C4-2B (cell line): ENCODE results near the gene CEP164.

ENCODE experiments used
- H3K27ac ChIP-seq: fragments of 450-650 bp; 2 replicates; pipeline ENCODE4 v1.5.1; 2017
- ZFX ChIP-seq: fragments of 450-650 bp; IDR thresholded peaks from 2 replicates; pipeline ENCODE4 v1.6.1; 2017
- TF ChIP-seq, protein P1 (sequence below): fragments of 450-650 bp; conservative IDR thresholded peaks from 2 replicates; pipeline ENCODE4 v1.5.1; 2017; ENCODE audit warnings: mild to moderate bottlenecking

The CEP164 gene

DNA sequence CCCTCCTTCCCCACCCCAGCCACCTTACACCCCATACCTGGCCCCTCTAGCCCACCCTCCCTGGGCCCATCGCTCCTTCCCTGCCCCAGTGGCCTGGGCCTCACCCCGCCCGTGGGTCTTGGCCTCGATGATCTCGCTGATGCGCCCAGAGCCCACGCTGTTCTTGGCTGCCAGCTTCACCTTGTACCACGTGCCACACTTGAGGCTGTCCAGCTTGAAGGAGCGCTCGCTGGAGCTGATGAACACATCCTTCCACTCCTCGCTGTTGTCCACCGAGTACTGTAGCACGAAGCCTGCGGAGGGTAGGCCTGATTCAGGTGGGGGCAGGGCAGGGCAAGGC is 110.1 kb downstream of the CEP164 start:
- no peak for TF ChIP-seq ZFX
- TF ChIP-seq, protein P1, sequence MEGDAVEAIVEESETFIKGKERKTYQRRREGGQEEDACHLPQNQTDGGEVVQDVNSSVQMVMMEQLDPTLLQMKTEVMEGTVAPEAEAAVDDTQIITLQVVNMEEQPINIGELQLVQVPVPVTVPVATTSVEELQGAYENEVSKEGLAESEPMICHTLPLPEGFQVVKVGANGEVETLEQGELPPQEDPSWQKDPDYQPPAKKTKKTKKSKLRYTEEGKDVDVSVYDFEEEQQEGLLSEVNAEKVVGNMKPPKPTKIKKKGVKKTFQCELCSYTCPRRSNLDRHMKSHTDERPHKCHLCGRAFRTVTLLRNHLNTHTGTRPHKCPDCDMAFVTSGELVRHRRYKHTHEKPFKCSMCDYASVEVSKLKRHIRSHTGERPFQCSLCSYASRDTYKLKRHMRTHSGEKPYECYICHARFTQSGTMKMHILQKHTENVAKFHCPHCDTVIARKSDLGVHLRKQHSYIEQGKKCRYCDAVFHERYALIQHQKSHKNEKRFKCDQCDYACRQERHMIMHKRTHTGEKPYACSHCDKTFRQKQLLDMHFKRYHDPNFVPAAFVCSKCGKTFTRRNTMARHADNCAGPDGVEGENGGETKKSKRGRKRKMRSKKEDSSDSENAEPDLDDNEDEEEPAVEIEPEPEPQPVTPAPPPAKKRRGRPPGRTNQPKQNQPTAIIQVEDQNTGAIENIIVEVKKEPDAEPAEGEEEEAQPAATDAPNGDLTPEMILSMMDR, result no peak
- H3K27ac ChIP-seq, result no peak overlapping the region

DNA sequence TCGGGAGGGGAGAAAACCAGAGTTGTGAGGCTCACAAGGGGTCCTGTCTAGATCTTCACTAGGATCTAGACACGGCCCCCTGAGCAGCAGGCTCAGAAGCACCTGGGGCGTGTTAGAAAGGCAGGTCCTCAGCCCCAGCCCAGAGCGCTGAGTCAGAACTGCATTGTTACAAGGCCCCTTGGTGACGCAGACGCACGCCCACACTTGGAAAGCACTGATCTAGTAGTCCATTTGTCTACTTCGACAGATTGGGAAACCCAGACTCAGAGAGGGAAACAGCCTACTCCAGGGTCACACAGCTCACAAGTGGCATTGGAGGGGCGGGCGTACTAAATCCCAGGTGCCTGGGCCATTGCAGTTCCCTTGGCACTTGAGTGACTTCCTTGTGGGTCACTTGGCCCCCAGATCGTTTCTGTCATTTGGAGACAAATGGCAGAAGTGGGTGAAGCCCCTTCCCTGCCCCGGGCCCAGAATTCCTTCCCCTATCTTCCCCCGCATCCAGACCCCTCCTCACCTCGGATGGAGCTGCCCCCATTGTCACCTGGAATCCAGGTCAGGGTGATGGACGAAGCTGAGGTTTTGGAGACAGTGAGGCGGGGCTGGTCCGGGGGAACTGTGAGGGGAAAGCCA is 110.8 kb downstream of the CEP164 start:
- no peak overlapping the region for H3K27ac ChIP-seq
- no peak for TF ChIP-seq ZFX
- TF ChIP-seq, protein P1, result no peak

DNA sequence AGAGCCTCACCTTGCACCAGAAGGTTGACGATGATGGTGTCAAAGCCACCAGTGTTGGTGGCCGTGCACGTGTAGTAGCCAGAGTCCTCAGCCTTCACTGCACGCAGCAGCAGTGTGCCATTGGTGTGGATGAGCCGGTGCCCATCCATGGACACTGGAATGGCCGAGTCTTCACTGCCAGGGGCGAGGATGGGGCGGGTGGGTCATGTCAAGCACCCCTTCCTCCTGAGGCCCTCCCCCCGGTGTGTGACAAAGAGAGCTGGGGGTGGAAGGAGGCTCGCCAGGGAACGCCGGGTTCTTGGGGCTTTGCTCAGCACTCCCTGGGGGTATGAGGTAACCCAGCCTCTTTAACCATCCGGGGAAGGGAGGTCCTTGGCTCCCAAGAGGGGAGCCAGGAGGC is 111.6 kb downstream of the CEP164 start:
- no peak overlapping the region for H3K27ac ChIP-seq
- TF ChIP-seq ZFX, result no peak
- TF ChIP-seq, protein P1, result no peak

DNA sequence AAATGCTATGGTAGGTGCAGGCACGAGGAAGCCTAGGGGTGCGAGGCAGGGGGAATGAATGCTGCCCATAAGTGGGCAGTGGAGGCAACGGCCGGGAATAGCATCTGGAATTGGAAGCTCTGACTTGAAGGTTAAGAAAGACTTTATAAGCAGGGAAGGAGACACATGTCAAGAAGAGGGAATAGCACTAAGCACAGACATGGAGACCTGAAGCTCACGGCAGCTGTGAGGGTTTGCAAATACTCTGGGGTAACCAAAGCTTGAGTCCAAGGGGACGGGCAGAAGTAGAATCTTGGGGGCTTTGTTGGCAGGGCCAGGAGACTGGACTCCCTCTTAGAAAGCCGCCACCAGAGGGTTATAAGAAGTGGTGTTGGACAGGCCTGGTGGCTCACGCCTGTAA is 112.6 kb downstream of the CEP164 start:
- TF ChIP-seq ZFX, result no peak
- TF ChIP-seq, protein P1, result no peak
- no peak overlapping the region for H3K27ac ChIP-seq

DNA sequence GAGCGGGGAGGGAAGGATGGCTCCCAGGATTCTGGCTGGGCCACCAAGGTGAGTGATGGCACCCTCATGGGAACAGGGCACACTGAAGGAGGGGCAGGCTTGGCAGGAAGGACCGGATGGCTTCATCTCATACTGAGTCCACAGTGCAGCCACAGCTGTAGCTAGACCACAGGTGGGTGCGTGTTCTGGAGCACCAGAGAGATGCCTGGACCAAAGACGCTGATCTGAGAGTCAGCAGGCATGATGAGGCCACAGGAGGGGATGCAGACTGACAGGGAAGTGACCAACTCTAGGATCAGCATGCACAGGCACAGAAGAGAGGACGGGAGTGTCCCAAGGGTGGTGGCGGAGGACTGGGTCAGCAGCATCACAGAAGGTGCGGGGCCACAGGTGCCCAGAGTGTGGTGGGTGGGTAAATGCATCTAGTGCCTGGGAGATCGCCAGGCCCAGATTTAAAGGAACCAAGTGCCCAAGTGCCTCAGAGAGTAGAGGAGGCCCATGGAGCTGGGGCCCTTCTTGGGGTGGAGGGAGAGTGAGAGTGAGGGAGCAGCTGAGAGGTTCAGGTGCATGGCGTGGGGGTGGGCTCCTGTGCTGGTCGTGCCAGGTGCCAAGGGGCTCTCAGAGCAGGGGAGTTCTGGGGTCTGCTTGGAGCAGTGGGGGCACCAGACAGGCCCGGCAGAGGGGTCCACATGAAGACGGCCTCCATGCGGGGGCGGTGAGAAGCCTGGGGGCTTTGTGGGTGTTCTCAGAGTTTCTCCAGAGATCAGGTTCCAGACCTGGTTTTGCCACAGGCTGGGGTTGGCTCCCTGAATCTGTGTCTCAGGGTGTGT is 113.7 kb downstream of the CEP164 start:
- H3K27ac ChIP-seq, result no peak overlapping the region
- TF ChIP-seq, protein P1, result no peak
- no peak for TF ChIP-seq ZFX

DNA sequence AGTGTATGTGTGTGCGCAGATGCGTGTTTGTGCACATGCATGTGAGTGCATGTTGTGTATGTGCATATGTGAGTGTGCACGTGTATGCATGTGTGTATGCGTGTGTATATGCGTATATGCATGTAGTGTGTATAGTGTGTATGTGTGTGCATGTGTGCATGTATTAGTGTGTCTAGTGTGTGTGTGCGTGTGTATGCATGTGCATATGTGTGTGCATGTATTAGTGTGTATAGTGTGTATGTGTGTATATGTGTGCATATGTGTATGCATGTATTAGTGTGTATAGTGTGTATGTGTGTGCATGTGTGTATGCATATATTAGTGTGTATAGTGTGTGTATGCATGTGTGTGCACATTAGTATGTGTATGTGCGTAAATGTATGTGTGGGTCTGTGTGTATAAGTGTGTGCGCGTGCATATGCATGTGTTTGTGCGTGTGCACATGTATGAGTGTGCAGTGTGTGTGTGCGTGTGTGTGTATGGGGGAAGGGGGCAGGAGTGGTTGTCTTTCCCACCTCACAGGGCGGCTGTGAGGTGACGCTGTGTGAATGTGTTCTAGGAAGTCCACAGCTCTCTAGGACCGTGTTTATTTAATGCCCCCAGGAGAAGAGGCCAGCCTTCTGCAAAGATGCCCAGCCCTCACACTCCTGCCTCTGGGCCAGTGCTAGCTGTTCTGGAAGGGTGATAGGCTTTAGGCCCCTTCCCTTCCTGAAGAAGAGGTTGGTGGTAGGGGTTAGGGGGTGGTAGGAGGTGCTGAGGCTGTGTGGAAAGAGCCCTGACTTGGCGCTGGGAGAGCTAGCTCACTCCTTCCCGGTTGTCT is 114.6 kb downstream of the CEP164 start:
- no peak overlapping the region for H3K27ac ChIP-seq
- no peak for TF ChIP-seq ZFX
- TF ChIP-seq, protein P1, result no peak

DNA sequence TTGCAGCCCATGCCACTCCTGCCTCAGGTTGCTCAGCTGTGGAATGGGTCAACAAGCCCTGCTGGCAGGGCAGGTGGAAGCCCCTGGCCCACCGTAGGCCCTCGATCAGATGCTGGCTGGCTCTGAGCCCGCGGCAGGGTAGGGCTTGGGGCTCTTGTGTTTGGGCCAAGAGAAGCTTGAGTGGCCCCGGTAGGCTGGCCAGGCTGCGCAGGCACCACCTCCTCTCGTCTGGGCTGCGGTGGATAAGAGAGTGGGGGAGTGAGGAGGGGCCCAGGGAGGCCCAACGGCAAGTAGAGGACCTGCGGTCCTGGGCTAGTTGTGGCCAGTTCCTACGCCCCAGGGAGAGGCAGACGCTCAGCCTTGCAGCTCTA is 115.2 kb downstream of the CEP164 start:
- TF ChIP-seq, protein P1, result no peak
- TF ChIP-seq ZFX, result no peak
- no peak overlapping the region for H3K27ac ChIP-seq
